MG63 (cell line): Measurements from ENCODE around the gene RCL1. TPM values are rescaled to one million over a fixed set of nuclear protein-coding genes. Genes with fewer than 3 reads are reported as not detected.

Experiments
- DNase-seq: peaks from one replicate; pipeline ENCODE4 v3.0.0-alpha.2; 2020
- H3K27me3 ChIP-seq: fragments of 250-450 bp; sonication (Bioruptor Pico); 2 replicates; pipeline ENCODE4 v1.5.1; 2020; ENCODE audit warnings: mild to moderate bottlenecking, moderate library complexity
- H3K36me3 ChIP-seq: fragments of 250-450 bp; sonication (Bioruptor Pico); 2 replicates; pipeline ENCODE4 v1.5.1; 2020; ENCODE audit warnings: mild to moderate bottlenecking, moderate library complexity
- H3K4me3 ChIP-seq: fragments of 250-450 bp; sonication (Bioruptor Pico); 2 replicates; pipeline ENCODE4 v1.5.1; 2020; ENCODE audit warnings: mild to moderate bottlenecking, moderate library complexity
- H3K9me3 ChIP-seq: fragments of 250-450 bp; sonication (Bioruptor Pico); 2 replicates; pipeline ENCODE4 v1.5.1; 2020; ENCODE audit warnings: mild to moderate bottlenecking, moderate library complexity
- total RNA-seq: library from RNA; depleted of rRNA; stranded (reverse); fragments of >200 nt; shearing (Covaris generic); gene quantifications from 2 replicates; pipeline ENCODE4 v1.2.3, GENCODE V29; 2014; ENCODE audit warnings: low replicate concordance

Gene RCL1
- total RNA-seq, 1 experiment from 2014 or later, result 6.8 TPM

- Histone ChIP-seq H3K4me3 (no peak overlapping the region), H3K27me3 (no peaks in the 10 kb centered on the region), H3K36me3 (no peaks in the 10 kb centered on the region), H3K9me3 (no peaks in the 10 kb centered on the region)
- no peak for DNase-seq
Observed at GRCh38 chr9:4827224-4827623, 34.5 kb downstream of the RCL1 start.

GRCh38 chr9:4828761-4829160 is 36.0 kb downstream of the RCL1 start:
- Histone ChIP-seq H3K9me3 (no peaks in the 10 kb centered on the region), H3K4me3 (no peak overlapping the region), H3K27me3 (no peaks in the 10 kb centered on the region), H3K36me3 (no peaks in the 10 kb centered on the region)
- DNase-seq, result peak; percentile 5

- no peaks in the 10 kb centered on the region for H3K9me3 ChIP-seq
- no peak overlapping the region for H3K4me3 ChIP-seq
- H3K27me3 ChIP-seq, result no peaks in the 10 kb centered on the region
- DNase-seq, result no peak
- H3K36me3 ChIP-seq, result no peaks in the 10 kb centered on the region
Observed at GRCh38 chr9:4829969-4830368, 37.2 kb downstream of the RCL1 start.

GRCh38 chr9:4830699-4831098 is 38.0 kb downstream of the RCL1 start:
- no peaks in the 10 kb centered on the region for H3K36me3 ChIP-seq
- no peak for DNase-seq
- no peak overlapping the region for H3K4me3 ChIP-seq
- H3K27me3 ChIP-seq, result no peaks in the 10 kb centered on the region
- H3K9me3 ChIP-seq, result no peaks in the 10 kb centered on the region

GRCh38 chr9:4831119-4831518 is 38.4 kb downstream of the RCL1 start:
- Histone ChIP-seq H3K4me3 (no peak overlapping the region), H3K36me3 (no peaks in the 10 kb centered on the region), H3K27me3 (no peaks in the 10 kb centered on the region), H3K9me3 (no peaks in the 10 kb centered on the region)
- no peak for DNase-seq

- Histone ChIP-seq H3K4me3 (no peak overlapping the region), H3K36me3 (no peaks in the 10 kb centered on the region), H3K27me3 (no peaks in the 10 kb centered on the region), H3K9me3 (no peaks in the 10 kb centered on the region)
- DNase-seq, result no peak
Observed at GRCh38 chr9:4831944-4832343, 39.2 kb downstream of the RCL1 start.

- Histone ChIP-seq H3K4me3 (no peak overlapping the region), H3K36me3 (no peaks in the 10 kb centered on the region), H3K27me3 (no peaks in the 10 kb centered on the region), H3K9me3 (no peaks in the 10 kb centered on the region)
- DNase-seq, result peak; percentile 1
Observed at GRCh38 chr9:4832786-4833579, 40.2 kb downstream of the RCL1 start.

- Histone ChIP-seq H3K36me3 (no peaks in the 10 kb centered on the region), H3K4me3 (no peak overlapping the region), H3K9me3 (no peaks in the 10 kb centered on the region), H3K27me3 (no peaks in the 10 kb centered on the region)
- DNase-seq, result no peak
Observed at GRCh38 chr9:4833781-4834560, 41.2 kb downstream of the RCL1 start.

GRCh38 chr9:4836676-4837075 is 43.9 kb downstream of the RCL1 start:
- Histone ChIP-seq H3K9me3 (no peaks in the 10 kb centered on the region), H3K36me3 (no peaks in the 10 kb centered on the region), H3K4me3 (no peak overlapping the region), H3K27me3 (no peaks in the 10 kb centered on the region)
- no peak for DNase-seq

GRCh38 chr9:4837261-4838188 is 44.8 kb downstream of the RCL1 start:
- Histone ChIP-seq H3K9me3 (no peaks in the 10 kb centered on the region), H3K27me3 (no peaks in the 10 kb centered on the region), H3K4me3 (no peak overlapping the region), H3K36me3 (no peaks in the 10 kb centered on the region)
- DNase-seq, result no peak

- Histone ChIP-seq H3K4me3 (no peak overlapping the region), H3K27me3 (no peaks in the 10 kb centered on the region), H3K9me3 (no peaks in the 10 kb centered on the region), H3K36me3 (no peaks in the 10 kb centered on the region)
- no peak for DNase-seq
Observed at GRCh38 chr9:4838189-4838546, 45.4 kb downstream of the RCL1 start.

- H3K4me3 ChIP-seq, result no peak overlapping the region
- H3K36me3 ChIP-seq, result no peaks in the 10 kb centered on the region
- H3K9me3 ChIP-seq, result no peaks in the 10 kb centered on the region
- H3K27me3 ChIP-seq, result no peaks in the 10 kb centered on the region
- no peak for DNase-seq
Observed at GRCh38 chr9:4839470-4839912, 46.7 kb downstream of the RCL1 start.

- Histone ChIP-seq H3K36me3 (no peaks in the 10 kb centered on the region), H3K27me3 (no peaks in the 10 kb centered on the region), H3K9me3 (no peaks in the 10 kb centered on the region), H3K4me3 (no peak overlapping the region)
- no peak for DNase-seq
Observed at GRCh38 chr9:4840018-4840417, 47.3 kb downstream of the RCL1 start.

- H3K4me3 ChIP-seq, result no peak overlapping the region
- no peaks in the 10 kb centered on the region for H3K27me3 ChIP-seq
- H3K9me3 ChIP-seq, result no peaks in the 10 kb centered on the region
- DNase-seq, result no peak
- no peaks in the 10 kb centered on the region for H3K36me3 ChIP-seq
Observed at GRCh38 chr9:4842213-4842612, 49.5 kb downstream of the RCL1 start.

GRCh38 chr9:4842734-4843133 is 50.0 kb downstream of the RCL1 start:
- H3K36me3 ChIP-seq, result no peaks in the 10 kb centered on the region
- no peaks in the 10 kb centered on the region for H3K27me3 ChIP-seq

GRCh38 chr9:4844056-4844838 is 51.5 kb downstream of the RCL1 start:
- H3K4me3 ChIP-seq, result no peak overlapping the region
- H3K27me3 ChIP-seq, result no peaks in the 10 kb centered on the region
- no peaks in the 10 kb centered on the region for H3K36me3 ChIP-seq
- DNase-seq, result no peak
- H3K9me3 ChIP-seq, result no peaks in the 10 kb centered on the region

More at GRCh38 chr9:4842734-4843133, 50.0 kb downstream of the RCL1 start:
- DNase-seq, result no peak
- Histone ChIP-seq H3K4me3 (no peak overlapping the region), H3K9me3 (no peaks in the 10 kb centered on the region)
